Rectal smooth muscle tissue (tissue), 1 donor: ENCODE measurements around the gene CROCC2.

Experiments
- H3K27ac ChIP-seq: one replicate; pipeline ENCODE4 v1.7.0; 2013; ENCODE audit warnings: low read depth, low read length, inconsistent platforms
- H3K27me3 ChIP-seq: one replicate; pipeline ENCODE4 v1.7.0; 2013; ENCODE audit warnings: low read length; ENCODE audit not compliant: control insufficient read depth, insufficient read depth
- H3K36me3 ChIP-seq: one replicate; pipeline ENCODE4 v1.7.0; 2013; ENCODE audit warnings: low read length; ENCODE audit not compliant: control insufficient read depth, insufficient read depth
- H3K4me1 ChIP-seq: one replicate; pipeline ENCODE4 v1.7.0; 2013; ENCODE audit warnings: low read length; ENCODE audit not compliant: control insufficient read depth, insufficient read depth
- H3K4me3 ChIP-seq: one replicate; pipeline ENCODE4 v1.7.0; 2013; ENCODE audit warnings: low read length
- H3K9ac ChIP-seq: one replicate; pipeline ENCODE4 v1.7.0; 2013; ENCODE audit warnings: low read length

CROCC2 gene

DNA sequence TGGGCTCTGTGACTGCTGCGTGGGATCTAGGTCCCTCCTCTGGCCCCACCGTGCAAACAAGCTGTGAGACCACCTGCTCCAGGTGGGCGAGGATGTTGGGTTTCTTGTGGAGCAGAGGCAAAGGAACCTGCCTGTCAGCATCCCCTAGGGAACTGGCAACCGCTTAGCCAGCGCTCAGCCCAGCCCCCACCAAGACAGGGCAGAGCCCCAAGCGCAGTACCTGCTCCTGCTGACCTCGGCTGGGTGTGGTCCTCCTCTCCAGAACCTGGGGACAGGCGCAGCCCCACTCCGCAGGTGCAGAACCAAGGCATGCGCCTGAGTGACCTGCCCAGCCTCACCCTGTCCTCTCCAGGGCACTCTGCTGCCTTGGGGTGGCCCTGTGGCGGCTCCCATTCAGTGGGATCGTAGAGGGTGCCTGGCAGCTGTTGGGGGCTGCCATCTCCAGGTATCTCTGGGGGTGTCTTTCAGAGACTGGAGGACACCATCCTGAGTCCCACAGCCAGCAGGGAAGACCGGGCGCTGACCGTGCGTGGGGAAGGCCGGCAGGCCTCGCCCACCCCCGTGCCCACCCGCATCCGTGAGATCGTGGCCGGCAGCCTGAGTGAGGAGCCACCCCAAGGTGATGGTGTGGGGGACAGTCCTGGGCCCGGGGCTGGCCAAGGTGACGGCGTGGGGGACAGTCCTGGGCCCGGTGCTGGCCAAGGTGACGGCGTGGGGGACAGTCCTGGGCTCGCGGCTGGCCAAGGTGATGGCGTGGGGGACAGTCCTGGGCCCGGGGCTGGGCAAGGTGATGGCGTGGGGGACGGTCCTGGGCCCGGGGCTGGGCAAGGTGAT is 12.3 kb downstream of the CROCC2 start:
- Histone ChIP-seq H3K4me3 (no peak overlapping the region), H3K4me1 (no peaks in the 10 kb centered on the region), H3K27me3 (peaks cover 2% of the 10 kb centered on the region), H3K27ac (no peak overlapping the region), H3K9ac (no peak overlapping the region), H3K36me3 (no peaks in the 10 kb centered on the region)

DNA sequence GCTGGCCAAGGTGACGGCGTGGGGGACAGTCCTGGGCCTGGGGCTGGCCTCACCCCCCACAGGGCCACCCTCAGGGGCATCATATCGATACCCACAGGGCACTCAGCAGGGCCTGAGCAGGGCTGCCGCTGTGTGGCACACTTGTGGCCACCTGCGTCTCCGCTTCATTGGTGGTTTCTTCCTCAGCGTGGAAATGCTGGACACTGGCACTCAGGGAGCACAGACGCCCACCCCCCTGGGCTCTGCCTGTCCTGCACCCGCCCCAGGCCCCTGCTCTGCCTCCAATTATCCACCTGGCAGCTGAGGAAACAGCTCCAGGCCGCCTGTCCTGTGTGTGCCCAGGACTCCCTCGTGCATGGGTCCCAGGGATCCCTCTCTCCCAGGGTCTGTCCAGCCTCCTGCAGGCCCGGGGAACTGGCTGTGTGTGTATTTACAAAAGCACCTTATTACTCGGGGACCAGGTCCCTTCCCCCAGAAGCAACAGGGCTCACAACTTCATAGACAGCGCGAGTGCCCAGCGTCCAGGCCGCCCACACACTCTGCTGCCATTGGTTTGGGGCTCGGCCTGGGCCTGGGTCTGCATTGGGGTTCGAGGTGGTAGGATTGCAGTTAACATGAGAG is 13.1 kb downstream of the CROCC2 start:
- Histone ChIP-seq H3K4me3 (no peak overlapping the region), H3K36me3 (no peaks in the 10 kb centered on the region), H3K4me1 (no peaks in the 10 kb centered on the region), H3K9ac (no peak overlapping the region), H3K27me3 (peaks cover 2% of the 10 kb centered on the region), H3K27ac (no peak overlapping the region)

DNA sequence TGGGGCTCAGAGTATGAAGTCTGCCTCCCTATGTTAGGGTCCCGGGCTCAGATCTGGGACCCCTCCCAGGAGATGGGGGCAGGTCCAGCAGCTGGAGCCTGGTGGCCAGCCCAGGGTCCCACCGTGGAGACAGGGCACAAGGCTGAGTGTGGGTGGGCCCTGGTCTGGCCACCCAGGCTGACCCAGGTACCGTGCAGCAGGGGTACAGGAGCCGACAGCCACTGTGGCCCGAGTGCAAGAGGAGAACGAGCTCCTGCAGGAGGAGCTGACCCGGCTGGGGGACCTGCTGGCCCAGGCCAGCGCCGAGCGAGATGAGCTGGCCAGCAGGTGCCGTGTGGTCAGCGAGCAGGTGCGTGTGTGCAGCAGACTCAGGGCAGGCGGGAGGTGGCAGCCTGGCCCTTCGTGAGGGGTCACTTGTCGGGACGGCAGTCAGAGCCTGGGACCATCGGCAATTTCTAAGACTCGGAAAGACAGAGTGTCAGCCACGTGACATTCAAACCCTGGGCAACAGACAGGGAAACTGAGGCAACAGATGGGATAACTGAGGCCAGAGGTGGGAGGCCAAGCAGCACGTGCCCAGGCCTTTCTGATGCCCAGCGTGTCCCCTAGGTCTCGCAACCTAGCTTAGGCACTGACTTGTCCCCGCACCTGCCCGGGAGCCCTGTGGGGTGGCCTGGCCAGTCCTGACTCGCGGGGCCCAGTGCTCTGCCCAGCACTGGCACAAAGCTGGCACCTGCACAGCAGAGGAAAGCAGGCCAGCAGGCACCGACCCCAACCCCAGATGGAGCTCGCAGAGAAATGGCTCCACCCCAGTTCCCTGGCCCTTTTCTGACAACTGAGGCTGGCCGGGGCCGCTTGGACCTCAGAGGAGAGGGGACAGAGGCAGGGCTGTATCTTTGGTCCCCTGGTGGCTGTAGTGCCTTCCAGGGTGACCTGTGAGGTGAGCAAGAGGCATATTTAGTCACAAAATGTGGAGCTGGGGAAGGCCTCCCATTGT is 13.9 kb downstream of the CROCC2 start:
- H3K4me1 ChIP-seq = no peaks in the 10 kb centered on the region
- H3K27me3 ChIP-seq = no peaks in the 10 kb centered on the region
- no peaks in the 10 kb centered on the region for H3K36me3 ChIP-seq
- no peak overlapping the region for H3K4me3 ChIP-seq
- no peak overlapping the region for H3K27ac ChIP-seq
- H3K9ac ChIP-seq = no peak overlapping the region

DNA sequence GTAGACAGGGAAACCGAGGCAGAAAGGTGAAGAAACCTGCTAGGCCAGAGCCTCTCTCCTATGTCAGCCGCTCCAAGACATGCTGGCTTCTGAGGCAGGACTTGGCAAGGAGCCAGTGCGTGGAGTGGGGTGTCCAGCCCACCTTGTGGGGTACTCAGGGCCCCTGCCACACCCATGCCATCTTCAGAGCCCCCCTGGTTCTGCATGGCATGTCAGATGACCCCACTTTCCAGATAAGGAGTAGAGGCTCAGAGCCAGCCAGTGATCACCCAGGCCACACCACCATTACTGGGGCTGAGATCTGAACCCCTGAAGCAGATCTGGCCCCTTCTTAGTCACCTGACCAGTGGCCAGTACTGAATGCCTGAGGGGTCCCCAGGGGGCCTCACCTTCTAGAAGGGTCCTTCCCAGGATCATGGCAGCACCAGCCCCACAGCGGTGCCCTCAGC is 14.7 kb downstream of the CROCC2 start:
- H3K4me3 ChIP-seq = no peak overlapping the region
- no peak overlapping the region for H3K27ac ChIP-seq
- H3K4me1 ChIP-seq = no peaks in the 10 kb centered on the region
- H3K9ac ChIP-seq = no peak overlapping the region
- no peaks in the 10 kb centered on the region for H3K36me3 ChIP-seq
- no peaks in the 10 kb centered on the region for H3K27me3 ChIP-seq

DNA sequence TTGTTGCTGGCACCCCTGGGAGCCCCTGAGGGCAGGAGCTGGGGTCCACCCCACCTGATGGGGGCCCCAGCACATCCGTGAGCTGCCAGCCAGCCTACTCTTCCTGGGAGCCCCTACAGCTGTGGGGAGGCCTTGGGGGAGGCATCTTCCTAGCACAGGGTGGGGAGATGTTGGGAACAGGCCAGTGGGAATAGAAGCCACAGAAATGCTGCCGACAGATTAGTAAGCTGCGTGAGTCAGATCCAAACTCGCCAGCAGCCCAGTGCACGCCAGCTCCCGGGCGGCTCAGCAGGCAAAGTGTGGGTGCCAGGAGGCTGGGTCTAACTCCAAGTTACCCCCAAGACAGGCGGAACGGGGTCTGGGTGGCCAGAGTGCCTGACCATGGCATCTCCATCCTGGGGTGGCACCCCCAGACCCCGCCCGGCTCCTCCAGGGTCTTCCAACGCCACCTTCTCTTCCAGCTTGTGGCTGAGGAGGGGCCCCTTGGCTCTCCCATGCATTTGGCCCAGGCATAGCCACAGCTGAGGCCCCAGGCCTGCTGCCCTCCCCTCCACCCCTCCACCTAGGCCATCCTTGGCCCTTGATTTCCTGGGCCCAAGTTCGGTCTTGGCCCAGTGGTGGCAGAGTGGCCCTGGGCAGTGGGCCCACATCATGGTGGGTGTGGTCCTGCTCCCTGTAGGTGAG is 15.3 kb downstream of the CROCC2 start:
- H3K27ac ChIP-seq = no peak overlapping the region

DNA sequence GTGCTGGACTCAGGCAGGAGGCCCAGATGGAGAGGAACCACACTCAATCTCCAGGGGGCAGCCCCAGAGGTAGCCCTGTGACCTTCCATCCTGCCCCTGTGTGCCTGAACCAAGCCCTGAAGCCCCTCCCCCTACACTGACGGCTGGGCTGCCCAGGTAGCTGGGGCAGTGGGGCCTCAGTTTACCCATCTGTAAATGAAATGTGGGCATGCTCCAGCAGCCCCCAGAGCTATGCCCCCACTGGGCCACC is 15.8 kb downstream of the CROCC2 start:
- no peak overlapping the region for H3K4me3 ChIP-seq
- no peaks in the 10 kb centered on the region for H3K27me3 ChIP-seq
- H3K27ac ChIP-seq = no peak overlapping the region
- no peaks in the 10 kb centered on the region for H3K36me3 ChIP-seq
- H3K9ac ChIP-seq = no peak overlapping the region
- H3K4me1 ChIP-seq = no peaks in the 10 kb centered on the region

More for the DNA sequence above, 15.3 kb downstream of the CROCC2 start:
- Histone ChIP-seq H3K36me3 (no peaks in the 10 kb centered on the region), H3K4me1 (no peaks in the 10 kb centered on the region), H3K9ac (no peak overlapping the region), H3K4me3 (no peak overlapping the region), H3K27me3 (no peaks in the 10 kb centered on the region)

DNA sequence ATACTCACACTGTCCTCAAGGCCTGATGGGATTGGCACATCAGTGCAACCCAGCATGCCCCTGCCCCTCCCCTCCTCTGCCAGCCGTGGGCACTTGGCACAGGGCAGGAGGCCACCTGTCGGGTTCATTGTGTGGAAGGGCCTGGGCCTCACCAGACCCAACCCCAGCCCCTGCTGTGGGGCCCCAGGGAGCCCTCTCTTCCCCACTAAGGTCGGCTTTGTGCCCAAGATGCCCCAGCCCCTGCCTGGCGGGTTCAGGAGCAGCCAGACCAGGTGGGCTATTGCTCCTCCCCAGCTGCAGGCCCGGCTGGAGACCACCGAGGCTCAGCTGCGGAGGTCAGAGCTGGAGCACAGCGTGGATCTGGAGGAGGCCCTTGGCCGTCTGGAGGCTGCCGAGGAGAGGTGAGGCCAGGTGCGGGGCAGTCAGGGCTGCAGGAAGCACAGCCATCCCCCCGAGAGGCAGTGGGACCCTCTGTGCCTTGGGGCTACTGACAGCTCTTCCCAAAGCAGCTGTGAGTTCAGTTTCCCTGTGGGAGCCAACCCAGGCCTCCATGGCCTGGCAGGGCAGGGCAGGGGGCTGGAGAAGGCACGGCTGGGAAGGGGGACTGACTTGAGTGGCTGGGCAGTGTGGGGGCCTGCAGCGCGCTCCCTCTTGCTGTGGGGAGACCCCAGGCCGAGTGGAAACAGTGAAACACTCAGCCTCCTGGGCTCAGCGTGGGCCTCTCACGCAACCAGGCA is 16.3 kb downstream of the CROCC2 start:
- no peak overlapping the region for H3K27ac ChIP-seq
- no peaks in the 10 kb centered on the region for H3K36me3 ChIP-seq
- no peaks in the 10 kb centered on the region for H3K27me3 ChIP-seq
- H3K9ac ChIP-seq = no peak overlapping the region
- H3K4me1 ChIP-seq = no peaks in the 10 kb centered on the region
- no peak overlapping the region for H3K4me3 ChIP-seq

DNA sequence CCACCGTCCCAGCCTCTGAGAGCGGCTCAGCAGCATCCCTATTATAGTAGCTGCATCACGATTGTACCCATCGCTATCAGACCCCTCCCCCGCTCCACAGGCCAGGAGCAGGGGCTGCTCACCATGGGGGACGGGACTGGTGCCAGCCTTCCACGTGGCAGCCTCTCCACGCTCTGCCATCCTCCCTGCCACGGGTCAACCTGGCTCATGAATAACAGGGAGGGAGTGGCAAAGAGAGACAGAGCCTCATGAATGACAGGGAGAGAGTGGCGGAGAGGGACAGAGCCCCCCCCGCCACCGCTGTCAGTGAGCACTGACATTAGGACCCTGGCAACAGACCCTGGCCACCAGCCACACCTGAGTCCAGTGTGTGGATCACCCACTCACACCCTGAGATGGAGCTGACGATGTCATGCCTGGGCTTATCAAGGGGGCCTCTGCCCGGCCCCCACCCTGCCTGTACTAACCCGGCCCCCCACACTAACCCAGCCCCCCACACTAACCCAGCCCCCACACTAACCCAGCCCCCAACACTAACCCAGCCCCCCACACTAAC is 16.9 kb downstream of the CROCC2 start:
- Histone ChIP-seq H3K4me3 (no peak overlapping the region), H3K9ac (no peak overlapping the region), H3K36me3 (no peaks in the 10 kb centered on the region), H3K27ac (no peak overlapping the region), H3K27me3 (no peaks in the 10 kb centered on the region), H3K4me1 (no peaks in the 10 kb centered on the region)

DNA sequence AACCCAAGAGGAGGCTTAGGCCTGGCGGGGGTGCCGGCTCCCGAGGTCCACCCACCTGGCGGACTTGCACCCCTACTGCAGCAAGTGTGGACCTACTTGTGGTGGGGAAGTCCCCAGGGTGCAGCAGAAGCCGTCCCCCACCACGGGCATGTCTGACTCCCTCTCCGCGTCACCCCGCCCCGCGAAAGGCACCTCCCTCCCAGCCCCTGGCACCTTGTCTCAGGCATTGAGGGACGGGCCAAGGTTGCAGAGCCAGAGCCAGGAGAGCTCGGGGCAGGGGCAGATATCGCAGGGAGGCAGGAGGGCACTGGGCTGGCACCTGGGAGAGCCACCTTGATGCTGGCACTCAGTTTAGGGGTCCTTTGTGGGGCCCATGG is 19.0 kb downstream of the CROCC2 start:
- Histone ChIP-seq H3K27me3 (no peaks in the 10 kb centered on the region), H3K36me3 (no peaks in the 10 kb centered on the region), H3K4me1 (no peaks in the 10 kb centered on the region), H3K4me3 (no peak overlapping the region), H3K9ac (no peak overlapping the region), H3K27ac (no peak overlapping the region)

DNA sequence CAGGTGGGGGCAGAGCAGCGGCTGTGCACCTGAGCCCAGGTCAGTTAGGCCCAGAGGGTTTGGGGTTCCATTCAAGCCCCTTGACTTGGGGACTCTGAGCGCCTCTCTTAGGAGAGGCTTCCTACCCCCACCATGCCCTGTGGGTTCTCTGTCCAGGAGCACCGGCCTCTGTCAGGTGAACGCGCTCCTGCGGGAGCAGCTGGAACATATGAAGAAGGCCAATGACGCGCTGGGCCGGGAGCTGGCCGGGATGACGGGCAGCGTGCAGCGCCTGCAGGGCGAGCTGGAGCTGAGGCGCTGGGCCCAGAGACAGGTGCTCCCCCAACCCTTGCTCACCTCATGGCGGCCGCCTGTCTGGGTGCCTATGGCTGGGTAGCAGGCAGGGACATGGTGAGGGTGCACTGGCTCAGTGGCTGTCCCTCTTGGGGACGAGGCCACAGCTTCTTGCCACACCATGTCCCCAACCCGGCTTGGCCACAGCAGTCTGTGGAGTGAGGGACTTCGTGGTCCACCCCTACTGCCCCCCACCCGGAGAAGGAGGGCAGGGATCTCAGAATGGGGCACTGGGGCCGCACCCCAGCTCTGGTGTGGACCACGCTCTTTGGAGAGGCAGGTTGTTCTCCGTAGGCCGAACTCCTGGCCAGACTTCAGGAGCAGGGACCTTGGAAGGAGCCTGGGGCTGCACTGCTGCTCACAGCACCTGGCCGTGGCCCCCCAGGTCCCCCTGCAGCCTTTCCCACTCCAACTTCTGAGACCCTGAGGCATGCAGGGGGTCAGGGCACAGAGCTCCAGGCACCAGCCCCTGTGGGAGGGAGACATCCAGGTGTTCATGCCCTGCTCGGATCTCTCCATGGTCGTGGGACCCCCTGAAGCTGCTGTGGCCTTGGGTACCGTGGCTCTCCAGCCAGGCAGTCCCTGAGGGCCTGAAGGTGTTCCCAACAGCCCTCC is 19.7 kb downstream of the CROCC2 start:
- no peaks in the 10 kb centered on the region for H3K27me3 ChIP-seq
- no peaks in the 10 kb centered on the region for H3K4me1 ChIP-seq
- no peak overlapping the region for H3K27ac ChIP-seq
- no peak overlapping the region for H3K9ac ChIP-seq
- no peak overlapping the region for H3K4me3 ChIP-seq
- H3K36me3 ChIP-seq = no peaks in the 10 kb centered on the region
